Measurements from ENCODE around the gene DTX1. TPM values are rescaled to one million over a fixed set of nuclear protein-coding genes. Genes with fewer than 3 reads are reported as not detected.

DTX1 gene
- polyA plus RNA-seq, 1 experiment, result not detected

- no peak for TF ChIP-seq CTCF (IDR thresholded peaks at IDR 0.05; ENCODE audit: insufficient read depth, low read depth, low read length)
- DNase-seq (ENCODE audit: low read depth), result no peak
- no peaks in the 10 kb centered on the region for H3K36me3 ChIP-seq (ENCODE audit: control insufficient read depth, insufficient read depth, low read length)
- ChIA-PET CTCF (interaction anchor here (1.5 to 3.2 kb wide), 2 partner anchors 9 to 109 kb away, joined by 4 to 11 read pairs; no protein-coding TSS in a partner anchor), POLR2A (interaction anchor here (0.7 kb wide), 1 partner anchor 700 kb away, joined by 15 read pairs; no protein-coding TSS in a partner anchor)
- H3K27me3 ChIP-seq (ENCODE audit: control insufficient read depth, insufficient read depth, low read length), result peaks cover 1% of the 10 kb centered on the region; the same call in 1 of the 2 replicates
- no peak overlapping the region for H3K4me3 ChIP-seq (ENCODE audit: low read depth, low read length)
These were observed 12.0 kb upstream of the DTX1 start for GRCh38 chr12:113044516-113044915.

- no peak for DNase-seq (ENCODE audit: low read depth)
- ChIA-PET POLR2A (no interaction called here), CTCF (interaction anchor here (0.6 to 6.0 kb wide), 20 partner anchors 9 to 642 kb away, joined by 3 to 65 read pairs (median 4); partner anchors contain the start of gene CFAP73)
- Histone ChIP-seq H3K4me3 (ENCODE audit: low read depth, low read length) (no peak overlapping the region), H3K27me3 (ENCODE audit: control insufficient read depth, insufficient read depth, low read length) (no peaks in the 10 kb centered on the region; the same call in 1 of the 2 replicates), H3K36me3 (ENCODE audit: control insufficient read depth, insufficient read depth, low read length) (no peaks in the 10 kb centered on the region)
- peak; percentile 80 for TF ChIP-seq CTCF (IDR thresholded peaks at IDR 0.05; ENCODE audit: insufficient read depth, low read depth, low read length)
These were observed 7.8 kb upstream of the DTX1 start for GRCh38 chr12:113048716-113049127.

- TF ChIP-seq CTCF (IDR thresholded peaks at IDR 0.05; ENCODE audit: insufficient read depth, low read depth, low read length), result 0 out of 2 replicates have a peak, but pooled peaks have one; percentile 22
- Histone ChIP-seq H3K36me3 (ENCODE audit: control insufficient read depth, insufficient read depth, low read length) (no peaks in the 10 kb centered on the region), H3K4me3 (ENCODE audit: low read depth, low read length) (no peak overlapping the region), H3K27me3 (ENCODE audit: control insufficient read depth, insufficient read depth, low read length) (peaks cover 7% of the 10 kb centered on the region)
- CTCF ChIA-PET, result interaction anchor here (0.8 to 6.0 kb wide), 6 partner anchors 8 to 127 kb away, joined by 3 to 65 read pairs (median 10); partner anchors contain the start of gene CFAP73
- no peak for DNase-seq (ENCODE audit: low read depth)
- POLR2A ChIA-PET, result interaction anchor here (0.5 kb wide), 1 partner anchor 770 kb away, joined by 8 read pairs; no protein-coding TSS in a partner anchor
These were observed 6.4 kb upstream of the DTX1 start for GRCh38 chr12:113049976-113050742.

GRCh38 chr12:113050795-113051194 lies 5.7 kb upstream of the DTX1 start:
- POLR2A ChIA-PET, result no interaction called here
- no peak for TF ChIP-seq CTCF (IDR thresholded peaks at IDR 0.05; ENCODE audit: insufficient read depth, low read depth, low read length)
- DNase-seq (ENCODE audit: low read depth), result no peak
- CTCF ChIA-PET, result interaction anchor here (0.8 to 6.0 kb wide), 3 partner anchors 48 to 126 kb away, joined by 3 to 65 read pairs (median 54); partner anchors contain the start of gene CFAP73
- Histone ChIP-seq H3K27me3 (ENCODE audit: control insufficient read depth, insufficient read depth, low read length) (peaks cover 13% of the 10 kb centered on the region), H3K36me3 (ENCODE audit: control insufficient read depth, insufficient read depth, low read length) (no peaks in the 10 kb centered on the region), H3K4me3 (ENCODE audit: low read depth, low read length) (no peak overlapping the region)

- Histone ChIP-seq H3K27me3 (ENCODE audit: control insufficient read depth, insufficient read depth, low read length) (peaks cover 20% of the 10 kb centered on the region), H3K36me3 (ENCODE audit: control insufficient read depth, insufficient read depth, low read length) (no peaks in the 10 kb centered on the region), H3K4me3 (ENCODE audit: low read depth, low read length) (no peak overlapping the region)
- no peak for DNase-seq (ENCODE audit: low read depth)
- ChIA-PET POLR2A (no interaction called here), CTCF (interaction anchor here (5.4 to 6.0 kb wide), 2 partner anchors 100 to 125 kb away, joined by 54 to 65 read pairs; partner anchors contain the start of gene CFAP73)
- no peak for TF ChIP-seq CTCF (IDR thresholded peaks at IDR 0.05; ENCODE audit: insufficient read depth, low read depth, low read length)
These were observed 4.8 kb upstream of the DTX1 start for GRCh38 chr12:113051759-113052158.

Data from BJ (cell line).